ENCODE results near the gene TALDO1. TPM values are rescaled to one million over a fixed set of nuclear protein-coding genes. Genes with fewer than 3 reads are reported as not detected.

TALDO1 gene
- total and polyA plus RNA-seq, 10 donors: 108 to 292 (median 208) TPM

DNA sequence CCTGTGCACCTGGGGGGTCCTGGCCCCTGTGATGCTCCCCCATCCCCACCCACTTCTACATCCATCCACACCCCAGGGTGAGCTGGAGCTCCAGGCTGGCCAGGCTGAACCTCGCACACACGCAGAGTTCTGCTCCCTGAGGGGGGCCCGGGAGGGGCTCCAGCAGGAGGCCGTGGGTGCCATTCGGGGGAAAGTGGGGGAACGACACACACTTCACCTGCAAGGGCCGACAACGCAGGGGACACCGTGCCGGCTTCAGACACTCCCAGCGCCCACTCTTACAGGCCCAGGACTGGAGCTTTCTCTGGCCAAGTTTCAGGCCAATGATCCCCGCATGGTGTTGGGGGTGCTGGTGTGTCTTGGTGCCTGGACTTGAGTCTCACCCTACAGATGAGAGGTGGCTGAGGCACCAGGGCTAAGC is 20.0 kb upstream of the TALDO1 start:
- TF ChIP-seq POLR2AphosphoS5 (IDR thresholded peaks at IDR 0.05): no peak
- intact Hi-C loops (cut with DNase I; ENCODE audit: low total_unique reads): loop anchor here (10.0 kb wide), 1 partner anchor 172 kb away; no protein-coding TSS in a partner anchor
- peaks cover 25 to 69% (median 42%) of the 10 kb centered on the region in 6 donors for H3K4me1 ChIP-seq
- H3K4me3 ChIP-seq: peak overlapping the region in 1 of 8 donors; percentile 69
- peak overlapping the region in 2 of 8 donors; percentile 60 to 73 for H3K27ac ChIP-seq
- H3K27me3 ChIP-seq (replicated peaks in 1 of 7): peaks cover 0 to 63% (median 15%) of the 10 kb centered on the region in 7 donors
- WGBS, 5 donors: 91 to 96% (median 93%) methylated on average over 12 of the region's 12 CpGs
- DNase-seq: no peak
- H3K9me3 ChIP-seq: no peaks in the 10 kb centered on the region
- H3K36me3 ChIP-seq: no peaks in the 10 kb centered on the region

DNA sequence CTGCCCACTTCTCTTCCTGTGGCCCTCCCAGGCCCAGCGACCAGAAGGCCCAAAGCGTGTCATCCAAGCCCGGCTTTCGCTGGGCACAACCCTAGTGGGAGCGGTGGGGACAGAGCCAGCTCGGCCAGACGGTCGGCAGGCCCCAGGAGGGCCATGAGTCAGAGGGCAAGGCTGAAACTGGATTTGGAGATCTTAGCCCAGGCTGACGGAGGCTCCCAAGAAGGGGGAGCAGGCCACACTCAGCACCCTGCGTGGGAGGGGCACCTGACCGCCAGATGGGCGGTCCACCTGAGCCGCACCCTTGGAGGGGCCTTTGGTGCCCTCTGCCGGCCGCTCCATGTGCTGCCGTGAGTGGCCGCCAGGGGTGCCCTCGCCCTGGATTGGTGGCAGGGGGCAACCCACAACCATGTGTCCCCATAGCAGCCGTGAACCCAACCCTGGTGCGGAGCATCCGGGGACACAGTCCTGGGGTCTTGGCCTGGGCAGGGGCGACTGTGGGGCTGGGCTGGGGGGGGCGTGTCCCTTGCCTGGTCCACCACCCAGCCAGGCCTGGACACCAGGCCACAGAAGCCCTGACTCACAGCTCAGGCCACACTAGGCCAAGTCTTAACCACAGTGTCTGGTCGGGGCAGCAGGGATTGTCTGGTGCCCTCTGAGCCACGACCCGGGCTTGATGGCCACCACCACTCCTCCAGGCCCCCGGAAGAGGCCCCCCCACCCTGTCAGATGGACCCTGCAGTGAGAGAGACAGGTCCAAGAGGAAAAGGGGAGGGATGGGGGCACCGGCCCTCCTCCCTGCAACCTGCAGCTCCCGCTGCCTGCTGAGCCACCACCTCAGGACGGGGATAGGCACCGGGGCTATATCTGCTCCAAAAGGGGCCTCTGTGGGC is 19.2 kb upstream of the TALDO1 start:
- H3K4me3 ChIP-seq: peak overlapping the region in 1 of 8 donors; percentile 19
- H3K27me3 ChIP-seq (replicated peaks in 1 of 7): peaks cover 0 to 55% (median 11%) of the 10 kb centered on the region in 7 donors
- peak overlapping the region in 5 of 8 donors; percentile 51 to 88 (median 61) for H3K27ac ChIP-seq
- peaks cover 23 to 61% (median 36%) of the 10 kb centered on the region in 6 donors for H3K4me1 ChIP-seq
- intact Hi-C loops (cut with DNase I; ENCODE audit: low total_unique reads): loop anchor here (10.0 kb wide), 1 partner anchor 173 kb away; no protein-coding TSS in a partner anchor
- 25 to 49% (median 40%) methylated on average over 19 to 31 of the region's 31 CpGs for WGBS, 5 donors
- DNase-seq: peak; percentile 95
- H3K9me3 ChIP-seq: no peaks in the 10 kb centered on the region
- no peak for TF ChIP-seq POLR2A (IDR thresholded peaks at IDR 0.05)
- TF ChIP-seq POLR2AphosphoS5 (IDR thresholded peaks at IDR 0.05): peak; percentile 49 to 78 (median 63)
- TF ChIP-seq, protein P1, sequence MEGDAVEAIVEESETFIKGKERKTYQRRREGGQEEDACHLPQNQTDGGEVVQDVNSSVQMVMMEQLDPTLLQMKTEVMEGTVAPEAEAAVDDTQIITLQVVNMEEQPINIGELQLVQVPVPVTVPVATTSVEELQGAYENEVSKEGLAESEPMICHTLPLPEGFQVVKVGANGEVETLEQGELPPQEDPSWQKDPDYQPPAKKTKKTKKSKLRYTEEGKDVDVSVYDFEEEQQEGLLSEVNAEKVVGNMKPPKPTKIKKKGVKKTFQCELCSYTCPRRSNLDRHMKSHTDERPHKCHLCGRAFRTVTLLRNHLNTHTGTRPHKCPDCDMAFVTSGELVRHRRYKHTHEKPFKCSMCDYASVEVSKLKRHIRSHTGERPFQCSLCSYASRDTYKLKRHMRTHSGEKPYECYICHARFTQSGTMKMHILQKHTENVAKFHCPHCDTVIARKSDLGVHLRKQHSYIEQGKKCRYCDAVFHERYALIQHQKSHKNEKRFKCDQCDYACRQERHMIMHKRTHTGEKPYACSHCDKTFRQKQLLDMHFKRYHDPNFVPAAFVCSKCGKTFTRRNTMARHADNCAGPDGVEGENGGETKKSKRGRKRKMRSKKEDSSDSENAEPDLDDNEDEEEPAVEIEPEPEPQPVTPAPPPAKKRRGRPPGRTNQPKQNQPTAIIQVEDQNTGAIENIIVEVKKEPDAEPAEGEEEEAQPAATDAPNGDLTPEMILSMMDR (IDR thresholded peaks at IDR 0.05 in 8 of 11, conservative IDR thresholded peaks at IDR 0.05 in 3 of 11): peak; percentile 93 to 99 (median 97)
- no peaks in the 10 kb centered on the region for H3K36me3 ChIP-seq

DNA sequence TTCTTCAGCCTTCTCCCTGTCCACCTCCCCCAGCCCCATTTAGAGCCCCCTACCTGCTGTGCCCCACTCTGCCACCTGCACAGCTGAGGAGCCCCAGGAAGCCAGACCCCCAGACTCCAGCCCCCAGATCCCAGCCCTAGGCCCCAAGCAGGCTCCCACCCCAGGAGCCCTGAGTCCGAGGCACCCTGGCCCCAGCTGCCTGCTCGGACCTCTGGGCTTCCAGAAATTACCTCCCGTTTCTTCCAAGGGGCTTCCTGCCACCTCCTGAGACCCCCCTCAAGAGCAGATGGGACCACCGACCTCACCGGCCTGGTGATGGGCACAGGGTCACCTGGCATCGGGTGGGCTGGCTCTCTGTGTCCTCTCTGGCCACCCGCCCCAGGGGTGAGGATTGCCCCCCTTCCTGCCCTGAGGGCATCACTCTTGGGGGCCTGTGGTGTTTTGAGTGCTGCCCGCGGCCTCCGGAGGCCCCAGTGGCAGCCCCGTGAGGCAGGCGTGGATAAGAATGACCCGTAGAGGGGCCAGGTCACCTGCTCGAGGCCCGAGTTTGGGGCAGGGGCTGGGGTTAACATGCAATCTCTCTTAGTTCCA is 18.3 kb upstream of the TALDO1 start:
- no peaks in the 10 kb centered on the region for H3K36me3 ChIP-seq
- H3K4me3 ChIP-seq: peak overlapping the region in 1 of 8 donors; percentile 17
- peaks cover 0 to 54% (median 11%) of the 10 kb centered on the region in 7 donors for H3K27me3 ChIP-seq (replicated peaks in 1 of 7)
- DNase-seq: no peak
- TF ChIP-seq, protein P1 (IDR thresholded peaks at IDR 0.05 in 8 of 11, conservative IDR thresholded peaks at IDR 0.05 in 3 of 11): no peak
- no peak for TF ChIP-seq POLR2A (IDR thresholded peaks at IDR 0.05)
- no peak for TF ChIP-seq POLR2AphosphoS5 (IDR thresholded peaks at IDR 0.05)
- intact Hi-C loops (cut with DNase I; ENCODE audit: low total_unique reads): loop anchor here (10.0 kb wide), 1 partner anchor 174 kb away; no protein-coding TSS in a partner anchor
- H3K4me1 ChIP-seq: peaks cover 23 to 55% (median 33%) of the 10 kb centered on the region in 6 donors
- 65 to 84% (median 75%) methylated on average over 14 to 15 of the region's 15 CpGs for WGBS, 5 donors
- peak overlapping the region in 6 of 8 donors; percentile 54 to 88 (median 66) for H3K27ac ChIP-seq
- no peaks in the 10 kb centered on the region for H3K9me3 ChIP-seq

DNA sequence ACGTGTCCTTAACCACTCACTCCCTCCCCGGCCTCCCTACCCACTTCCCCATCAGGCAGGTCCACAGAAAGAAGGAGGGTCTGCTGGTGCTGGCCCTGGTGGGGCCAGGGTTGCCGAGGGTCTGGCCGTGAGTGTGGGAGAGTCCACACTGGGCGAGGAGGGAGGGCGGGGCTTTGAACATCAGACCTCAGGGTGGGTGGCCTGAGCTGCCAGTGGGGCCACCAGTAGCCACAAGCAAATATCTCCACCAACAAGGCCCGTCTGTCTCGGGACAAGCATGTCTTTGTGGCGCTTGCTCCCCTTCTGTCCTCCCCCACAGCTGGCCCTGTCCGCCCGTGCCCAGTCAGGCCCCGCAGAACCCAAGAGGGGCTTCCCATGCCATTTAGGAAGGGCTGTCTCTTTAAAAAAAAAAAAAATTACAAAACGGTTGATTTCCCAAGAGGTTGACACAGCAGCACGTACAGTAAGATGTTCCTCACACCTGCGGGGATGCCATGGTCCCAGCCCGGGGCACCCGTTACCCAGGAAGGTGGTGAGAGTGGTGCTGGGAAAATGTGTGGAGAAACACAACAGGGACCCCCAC is 17.7 kb upstream of the TALDO1 start:
- Histone ChIP-seq H3K27me3 (replicated peaks in 1 of 7) (peaks cover 0 to 49% (median 11%) of the 10 kb centered on the region in 7 donors), H3K4me3 (peak overlapping the region in 1 of 8 donors; percentile 17), H3K4me1 (peaks cover 23 to 55% (median 33%) of the 10 kb centered on the region in 6 donors), H3K36me3 (no peaks in the 10 kb centered on the region), H3K9me3 (no peaks in the 10 kb centered on the region), H3K27ac (peak overlapping the region in 6 of 8 donors; percentile 3 to 88 (median 66))
- WGBS, 5 donors: 30 to 64% (median 47%) methylated on average over 17 of the region's 17 CpGs
- intact Hi-C loops (cut with DNase I; ENCODE audit: low total_unique reads): loop anchor here (10.0 kb wide), 1 partner anchor 175 kb away; no protein-coding TSS in a partner anchor
- TF ChIP-seq, protein P1 (IDR thresholded peaks at IDR 0.05 in 8 of 11, conservative IDR thresholded peaks at IDR 0.05 in 3 of 11): no peak
- DNase-seq: peak; percentile 78

All from spleen (tissue), 11 donors.